HT1080 (cell line): ENCODE measurements around the gene B3GALT5. TPM values are rescaled to one million over a fixed set of nuclear protein-coding genes. Genes with fewer than 3 reads are reported as not detected.
"Not testable (repeated sequence)": the region's sequence is repeated elsewhere in the genome, so short reads cannot be mapped to it uniquely, and the experiment has no call there.

Experiments
- DNase-seq: peaks from one replicate; pipeline ENCODE4 v3.0.0-alpha.2; 2015; ENCODE audit warnings: low read depth
- total RNA-seq: library from RNA; depleted of rRNA; stranded (reverse); fragments of >200 nt; shearing (Covaris generic); gene quantifications from 2 replicates; pipeline ENCODE4 v1.2.3, GENCODE V29; 2014

B3GALT5 gene
- total RNA-seq, 1 experiment from 2014 or later: 3.5 TPM

GRCh38 chr21:39666026-39666425 is 53.3 kb downstream of the B3GALT5 start:
- DNase-seq: no peak

GRCh38 chr21:39666681-39667315 is 54.1 kb downstream of the B3GALT5 start:
- DNase-seq: no peak

GRCh38 chr21:39667353-39667891 is 54.7 kb downstream of the B3GALT5 start:
- no peak for DNase-seq

GRCh38 chr21:39668369-39668768 is 55.6 kb downstream of the B3GALT5 start:
- no peak for DNase-seq

GRCh38 chr21:39669485-39669884 is 56.7 kb downstream of the B3GALT5 start:
- DNase-seq: no peak

- no peak for DNase-seq
Measured at GRCh38 chr21:39669976-39670661, 57.4 kb downstream of the B3GALT5 start.

GRCh38 chr21:39670701-39671100 is 58.0 kb downstream of the B3GALT5 start:
- no peak for DNase-seq

GRCh38 chr21:39671986-39672385 is 59.2 kb downstream of the B3GALT5 start:
- DNase-seq: no peak

- DNase-seq: no peak
Measured at GRCh38 chr21:39673163-39673562, 60.4 kb downstream of the B3GALT5 start.

- DNase-seq: no peak
Measured at GRCh38 chr21:39673736-39674135, 61.0 kb downstream of the B3GALT5 start.

GRCh38 chr21:39674801-39675200 is 62.1 kb downstream of the B3GALT5 start:
- DNase-seq: no peak

- DNase-seq: no peak
Measured at GRCh38 chr21:39675590-39675989, 62.9 kb downstream of the B3GALT5 start.

- DNase-seq: no peak
Measured at GRCh38 chr21:39675993-39676661, 63.4 kb downstream of the B3GALT5 start.

GRCh38 chr21:39680216-39680615 is 67.5 kb downstream of the B3GALT5 start:
- no peak for DNase-seq

GRCh38 chr21:39681257-39681656 is 68.5 kb downstream of the B3GALT5 start:
- DNase-seq: no peak

- no peak for DNase-seq
Measured at GRCh38 chr21:39681845-39682244, 69.1 kb downstream of the B3GALT5 start.

- DNase-seq: no peak
Measured at GRCh38 chr21:39685236-39685635, 72.5 kb downstream of the B3GALT5 start.

- DNase-seq: no peak
Measured at GRCh38 chr21:39685991-39686390, 73.3 kb downstream of the B3GALT5 start.

GRCh38 chr21:39686646-39687468 is 74.1 kb downstream of the B3GALT5 start:
- no peak for DNase-seq

- DNase-seq: no peak
Measured at GRCh38 chr21:39688010-39688409, 75.3 kb downstream of the B3GALT5 start.

- not testable (repeated sequence) for DNase-seq
Measured at GRCh38 chr21:39689860-39690259, 77.1 kb downstream of the B3GALT5 start.
